HEK293 (cell line): ENCODE data around the gene JAM3.

Experiments
- CTCF ChIA-PET: fragments of 350-600 bp; formaldehyde crosslinking; extraction: SDS; loops from one replicate; lab custom pipeline; 2021; ENCODE audit warnings: antibody characterized with exemption; lab: Yijun Ruan, JAX
- POLR2A ChIA-PET: fragments of 300-600 bp; formaldehyde crosslinking; extraction: SDS; loops from one replicate; lab custom pipeline; 2020; ENCODE audit warnings: antibody characterized with exemption, inconsistent platforms; lab: Yijun Ruan, JAX
- H3K27ac ChIP-seq: fragments of 200-500 bp; sonication (Bioruptor generic); 2 replicates; pipeline ENCODE4 v1.5.1; 2014; ENCODE audit warnings: low read depth, low read length, control low read depth, inconsistent platforms; ENCODE audit errors: extremely low read depth
- H3K36me3 ChIP-seq, 2 experiments: fragments of 200-500 bp in 1 of 2; sonication (Bioruptor generic) in 1 of 2; 1 replicate in 1 of 2; 2 replicates in 1 of 2; pipeline ENCODE4 v1.5.1; 2014 to 2017; ENCODE audit warnings: inconsistent platforms in 2 of 2, low read length in 2 of 2; ENCODE audit not compliant: control insufficient read depth in 2 of 2, insufficient read depth in 1 of 2
- H3K4me1 ChIP-seq: fragments of 200-500 bp; sonication (Bioruptor generic); 2 replicates; pipeline ENCODE4 v1.5.1; 2014; ENCODE audit warnings: mild to moderate bottlenecking, low read length, inconsistent platforms; ENCODE audit not compliant: control insufficient read depth, insufficient read depth
- H3K4me3 ChIP-seq: 2 replicates; pipeline ENCODE4 v1.5.1; 2011; ENCODE audit warnings: low read depth, mild to moderate bottlenecking, control low read depth, low read length, moderate library complexity
- H3K9me3 ChIP-seq: fragments of 200-500 bp; sonication (Bioruptor generic); 2 replicates; pipeline ENCODE4 v1.5.1; 2014; ENCODE audit warnings: low read depth, low read length, inconsistent platforms; ENCODE audit not compliant: control insufficient read depth, insufficient read depth
- EGR2 ChIP-seq: fragments of 450-650 bp; formaldehyde crosslinking; IDR thresholded peaks from 2 replicates; pipeline ENCODE4 v1.5.1; 2016; ENCODE audit warnings: low read depth, missing biosample characterization, missing genetic modification characterization
- GLIS1 ChIP-seq: fragments of 450-650 bp; formaldehyde crosslinking; IDR thresholded peaks from 2 replicates; pipeline ENCODE4 v1.5.1; 2016; ENCODE audit warnings: missing biosample characterization, missing genetic modification characterization
- HOXC10 ChIP-seq: sonication (generic); formaldehyde crosslinking; IDR thresholded peaks from 2 replicates; pipeline ENCODE4 v1.8.1; 2023; ENCODE audit warnings: mild to moderate bottlenecking, missing genetic modification reagents
- IKZF3 ChIP-seq: fragments of 450-650 bp; IDR thresholded peaks from 2 replicates; pipeline ENCODE4 v1.5.0; 2018; ENCODE audit warnings: missing biosample characterization, mild to moderate bottlenecking, missing genetic modification characterization, moderate library complexity
- KLF10 ChIP-seq: fragments of 450-650 bp; IDR thresholded peaks from 2 replicates; pipeline ENCODE4 v1.5.1; 2018; ENCODE audit warnings: missing biosample characterization, mild to moderate bottlenecking, missing genetic modification characterization
- KLF16 ChIP-seq: fragments of 450-650 bp; formaldehyde crosslinking; IDR thresholded peaks from 2 replicates; pipeline ENCODE4 v1.5.1; 2017; ENCODE audit warnings: missing biosample characterization, missing genetic modification characterization
- KLF8 ChIP-seq: fragments of 450-650 bp; formaldehyde crosslinking; IDR thresholded peaks from 2 replicates; pipeline ENCODE4 v1.5.1; 2016; ENCODE audit warnings: missing biosample characterization, missing genetic modification characterization
- KLF9 ChIP-seq: fragments of 450-650 bp; formaldehyde crosslinking; IDR thresholded peaks from 2 replicates; pipeline ENCODE4 v1.5.1; 2016; ENCODE audit warnings: missing biosample characterization, missing genetic modification characterization, low read depth
- REPIN1 ChIP-seq: fragments of 450-650 bp; formaldehyde crosslinking; IDR thresholded peaks from 2 replicates; pipeline ENCODE4 v1.5.1; 2017; ENCODE audit warnings: missing biosample characterization, missing genetic modification characterization, low read depth
- ZBTB20 ChIP-seq: fragments of 450-650 bp; formaldehyde crosslinking; IDR thresholded peaks from 2 replicates; pipeline ENCODE4 v1.5.1; 2016; ENCODE audit warnings: missing biosample characterization, missing genetic modification characterization
- ZEB2 ChIP-seq: fragments of 450-650 bp; formaldehyde crosslinking; IDR thresholded peaks from 2 replicates; pipeline ENCODE4 v1.5.1; 2016; ENCODE audit warnings: missing biosample characterization, missing genetic modification characterization
- ZFHX2 ChIP-seq: fragments of 450-650 bp; formaldehyde crosslinking; conservative IDR thresholded peaks from 2 replicates; pipeline ENCODE4 v1.5.1; 2016; ENCODE audit warnings: missing biosample characterization, missing genetic modification characterization
- ZNF114 ChIP-seq: fragments of 450-650 bp; formaldehyde crosslinking; IDR thresholded peaks from 2 replicates; pipeline ENCODE4 v1.5.0; 2017; ENCODE audit warnings: missing biosample characterization, missing genetic modification characterization
- ZNF248 ChIP-seq: fragments of 450-650 bp; formaldehyde crosslinking; IDR thresholded peaks from 2 replicates; pipeline ENCODE4 v1.5.1; 2017; ENCODE audit warnings: missing biosample characterization, missing genetic modification characterization
- ZNF335 ChIP-seq: fragments of 450-650 bp; formaldehyde crosslinking; conservative IDR thresholded peaks from 2 replicates; pipeline ENCODE4 v1.5.1; 2016; ENCODE audit warnings: missing biosample characterization, missing genetic modification characterization
- ZNF341 ChIP-seq: fragments of 450-650 bp; formaldehyde crosslinking; IDR thresholded peaks from 2 replicates; pipeline ENCODE4; 2016; ENCODE audit warnings: low read depth, missing biosample characterization, missing genetic modification characterization
- ZNF416 ChIP-seq: fragments of 450-650 bp; formaldehyde crosslinking; IDR thresholded peaks from 2 replicates; pipeline ENCODE4 v1.5.1; 2016; ENCODE audit warnings: missing biosample characterization, missing genetic modification characterization
- ZNF48 ChIP-seq: fragments of 450-650 bp; formaldehyde crosslinking; IDR thresholded peaks from 2 replicates; pipeline ENCODE4 v1.5.1; 2016; ENCODE audit warnings: missing biosample characterization, missing genetic modification characterization
- ZNF600 ChIP-seq: fragments of 450-650 bp; formaldehyde crosslinking; IDR thresholded peaks from 2 replicates; pipeline ENCODE4 v1.5.1; 2016; ENCODE audit warnings: missing biosample characterization, missing genetic modification characterization
- ZNF621 ChIP-seq: fragments of 450-650 bp; formaldehyde crosslinking; IDR thresholded peaks from 2 replicates; pipeline ENCODE4 v1.5.1; 2017; ENCODE audit warnings: missing biosample characterization, missing genetic modification characterization
- ZNF692 ChIP-seq: fragments of 450-650 bp; formaldehyde crosslinking; IDR thresholded peaks from 2 replicates; pipeline ENCODE4 v1.5.1; 2016; ENCODE audit warnings: missing biosample characterization, missing genetic modification characterization
- ZSCAN16 ChIP-seq: fragments of 450-650 bp; formaldehyde crosslinking; IDR thresholded peaks from 2 replicates; pipeline ENCODE4 v1.5.1; 2016; ENCODE audit warnings: missing biosample characterization, missing genetic modification characterization
- TF ChIP-seq, protein P1 (sequence below): fragments of 450-650 bp; formaldehyde crosslinking; IDR thresholded peaks from 2 replicates; pipeline ENCODE4 v1.5.1; 2016; ENCODE audit warnings: missing biosample characterization, missing genetic modification characterization, borderline replicate concordance
- TF ChIP-seq, protein P2 (sequence below): fragments of 450-650 bp; formaldehyde crosslinking; IDR thresholded peaks from 2 replicates; pipeline ENCODE4 v1.5.1; 2017; ENCODE audit warnings: missing biosample characterization, missing genetic modification characterization
- TF ChIP-seq, protein P3 (sequence below): fragments of 450-650 bp; formaldehyde crosslinking; conservative IDR thresholded peaks from 2 replicates; pipeline ENCODE4 v1.5.1; 2016; ENCODE audit warnings: low read depth, missing biosample characterization, missing genetic modification characterization
- TF ChIP-seq, protein P4 (sequence below): fragments of 450-650 bp; formaldehyde crosslinking; IDR thresholded peaks from 2 replicates; pipeline ENCODE4 v1.5.1; 2016; ENCODE audit warnings: missing biosample characterization, missing genetic modification characterization

Gene JAM3

GRCh38 chr11:134037046-134037908 lies 31.6 kb upstream of the JAM3 start:
- H3K4me3 ChIP-seq: peak overlapping the region; percentile 47
- no peaks in the 10 kb centered on the region for H3K4me1 ChIP-seq
- POLR2A ChIA-PET: interaction anchor here (0.6 to 1.5 kb wide), 5 partner anchors 11 to 109 kb away, joined by 3 to 6 read pairs (median 4); no protein-coding TSS in a partner anchor
- CTCF ChIA-PET: interaction anchor here (0.6 to 1.2 kb wide), 5 partner anchors 11 to 109 kb away, joined by 5 to 10 read pairs (median 5); no protein-coding TSS in a partner anchor
- H3K36me3 ChIP-seq: no peaks in the 10 kb centered on the region
- no peaks in the 10 kb centered on the region for H3K9me3 ChIP-seq
- H3K27ac ChIP-seq: peak overlapping the region; percentile 60; the same call in 1 of the 2 replicates
- TF ChIP-seq ZNF341: peak; percentile 92
- TF ChIP-seq IKZF3 (tag by site-specific recombination): peak; percentile 59; the same call in 1 of the 2 replicates
- peak; percentile 81 for TF ChIP-seq ZNF600 (tag by site-specific recombination)
- no peak for TF ChIP-seq ZNF416 (tag by site-specific recombination)
- TF ChIP-seq ZNF48 (tag by site-specific recombination): no peak
- no peak for TF ChIP-seq REPIN1 (tag by site-specific recombination)
- TF ChIP-seq, protein P1, sequence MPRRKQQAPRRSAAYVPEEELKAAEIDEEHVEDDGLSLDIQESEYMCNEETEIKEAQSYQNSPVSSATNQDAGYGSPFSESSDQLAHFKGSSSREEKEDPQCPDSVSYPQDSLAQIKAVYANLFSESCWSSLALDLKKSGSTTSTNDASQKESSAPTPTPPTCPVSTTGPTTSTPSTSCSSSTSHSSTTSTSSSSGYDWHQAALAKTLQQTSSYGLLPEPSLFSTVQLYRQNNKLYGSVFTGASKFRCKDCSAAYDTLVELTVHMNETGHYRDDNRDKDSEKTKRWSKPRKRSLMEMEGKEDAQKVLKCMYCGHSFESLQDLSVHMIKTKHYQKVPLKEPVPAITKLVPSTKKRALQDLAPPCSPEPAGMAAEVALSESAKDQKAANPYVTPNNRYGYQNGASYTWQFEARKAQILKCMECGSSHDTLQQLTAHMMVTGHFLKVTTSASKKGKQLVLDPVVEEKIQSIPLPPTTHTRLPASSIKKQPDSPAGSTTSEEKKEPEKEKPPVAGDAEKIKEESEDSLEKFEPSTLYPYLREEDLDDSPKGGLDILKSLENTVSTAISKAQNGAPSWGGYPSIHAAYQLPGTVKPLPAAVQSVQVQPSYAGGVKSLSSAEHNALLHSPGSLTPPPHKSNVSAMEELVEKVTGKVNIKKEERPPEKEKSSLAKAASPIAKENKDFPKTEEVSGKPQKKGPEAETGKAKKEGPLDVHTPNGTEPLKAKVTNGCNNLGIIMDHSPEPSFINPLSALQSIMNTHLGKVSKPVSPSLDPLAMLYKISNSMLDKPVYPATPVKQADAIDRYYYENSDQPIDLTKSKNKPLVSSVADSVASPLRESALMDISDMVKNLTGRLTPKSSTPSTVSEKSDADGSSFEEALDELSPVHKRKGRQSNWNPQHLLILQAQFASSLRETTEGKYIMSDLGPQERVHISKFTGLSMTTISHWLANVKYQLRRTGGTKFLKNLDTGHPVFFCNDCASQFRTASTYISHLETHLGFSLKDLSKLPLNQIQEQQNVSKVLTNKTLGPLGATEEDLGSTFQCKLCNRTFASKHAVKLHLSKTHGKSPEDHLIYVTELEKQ (tag by site-specific recombination): no peak
- peak; percentile 83 for TF ChIP-seq KLF10 (tag by site-specific recombination)
- TF ChIP-seq ZEB2 (tag by site-specific recombination): 0 out of 2 replicates have a peak, but pooled peaks have one; percentile 23
- TF ChIP-seq EGR2 (tag by site-specific recombination): peak; percentile 78
- no peak for TF ChIP-seq ZSCAN16 (tag by site-specific recombination)
- TF ChIP-seq, protein P2, sequence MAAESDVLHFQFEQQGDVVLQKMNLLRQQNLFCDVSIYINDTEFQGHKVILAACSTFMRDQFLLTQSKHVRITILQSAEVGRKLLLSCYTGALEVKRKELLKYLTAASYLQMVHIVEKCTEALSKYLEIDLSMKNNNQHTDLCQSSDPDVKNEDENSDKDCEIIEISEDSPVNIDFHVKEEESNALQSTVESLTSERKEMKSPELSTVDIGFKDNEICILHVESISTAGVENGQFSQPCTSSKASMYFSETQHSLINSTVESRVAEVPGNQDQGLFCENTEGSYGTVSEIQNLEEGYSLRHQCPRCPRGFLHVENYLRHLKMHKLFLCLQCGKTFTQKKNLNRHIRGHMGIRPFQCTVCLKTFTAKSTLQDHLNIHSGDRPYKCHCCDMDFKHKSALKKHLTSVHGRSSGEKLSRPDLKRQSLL (tag by site-specific recombination): peak; percentile 90
- no peak for TF ChIP-seq ZNF621 (tag by site-specific recombination)
- TF ChIP-seq ZNF335 (tag by site-specific recombination): peak; percentile 53
- TF ChIP-seq ZNF248 (tag by site-specific recombination): no peak
- TF ChIP-seq HOXC10: no peak
- peak; percentile 59 for TF ChIP-seq GLIS1 (tag by site-specific recombination)
- no peak for TF ChIP-seq ZNF114 (tag by site-specific recombination)
- TF ChIP-seq, protein P3, sequence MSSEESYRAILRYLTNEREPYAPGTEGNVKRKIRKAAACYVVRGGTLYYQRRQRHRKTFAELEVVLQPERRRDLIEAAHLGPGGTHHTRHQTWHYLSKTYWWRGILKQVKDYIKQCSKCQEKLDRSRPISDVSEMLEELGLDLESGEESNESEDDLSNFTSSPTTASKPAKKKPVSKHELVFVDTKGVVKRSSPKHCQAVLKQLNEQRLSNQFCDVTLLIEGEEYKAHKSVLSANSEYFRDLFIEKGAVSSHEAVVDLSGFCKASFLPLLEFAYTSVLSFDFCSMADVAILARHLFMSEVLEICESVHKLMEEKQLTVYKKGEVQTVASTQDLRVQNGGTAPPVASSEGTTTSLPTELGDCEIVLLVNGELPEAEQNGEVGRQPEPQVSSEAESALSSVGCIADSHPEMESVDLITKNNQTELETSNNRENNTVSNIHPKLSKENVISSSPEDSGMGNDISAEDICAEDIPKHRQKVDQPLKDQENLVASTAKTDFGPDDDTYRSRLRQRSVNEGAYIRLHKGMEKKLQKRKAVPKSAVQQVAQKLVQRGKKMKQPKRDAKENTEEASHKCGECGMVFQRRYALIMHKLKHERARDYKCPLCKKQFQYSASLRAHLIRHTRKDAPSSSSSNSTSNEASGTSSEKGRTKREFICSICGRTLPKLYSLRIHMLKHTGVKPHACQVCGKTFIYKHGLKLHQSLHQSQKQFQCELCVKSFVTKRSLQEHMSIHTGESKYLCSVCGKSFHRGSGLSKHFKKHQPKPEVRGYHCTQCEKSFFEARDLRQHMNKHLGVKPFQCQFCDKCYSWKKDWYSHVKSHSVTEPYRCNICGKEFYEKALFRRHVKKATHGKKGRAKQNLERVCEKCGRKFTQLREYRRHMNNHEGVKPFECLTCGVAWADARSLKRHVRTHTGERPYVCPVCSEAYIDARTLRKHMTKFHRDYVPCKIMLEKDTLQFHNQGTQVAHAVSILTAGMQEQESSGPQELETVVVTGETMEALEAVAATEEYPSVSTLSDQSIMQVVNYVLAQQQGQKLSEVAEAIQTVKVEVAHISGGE (tag by site-specific recombination): peak; percentile 48
- TF ChIP-seq KLF8 (tag by site-specific recombination): 0 out of 2 replicates have a peak, but pooled peaks have one; percentile 75
- TF ChIP-seq ZBTB20: peak; percentile 75; the same call in 1 of the 2 replicates
- peak; percentile 69; the same call in 1 of the 2 replicates for TF ChIP-seq KLF16 (tag by site-specific recombination)
- TF ChIP-seq ZFHX2 (tag by site-specific recombination): peak; percentile 93
- peak; percentile 44 for TF ChIP-seq ZNF692 (tag by site-specific recombination)
- TF ChIP-seq, protein P4, sequence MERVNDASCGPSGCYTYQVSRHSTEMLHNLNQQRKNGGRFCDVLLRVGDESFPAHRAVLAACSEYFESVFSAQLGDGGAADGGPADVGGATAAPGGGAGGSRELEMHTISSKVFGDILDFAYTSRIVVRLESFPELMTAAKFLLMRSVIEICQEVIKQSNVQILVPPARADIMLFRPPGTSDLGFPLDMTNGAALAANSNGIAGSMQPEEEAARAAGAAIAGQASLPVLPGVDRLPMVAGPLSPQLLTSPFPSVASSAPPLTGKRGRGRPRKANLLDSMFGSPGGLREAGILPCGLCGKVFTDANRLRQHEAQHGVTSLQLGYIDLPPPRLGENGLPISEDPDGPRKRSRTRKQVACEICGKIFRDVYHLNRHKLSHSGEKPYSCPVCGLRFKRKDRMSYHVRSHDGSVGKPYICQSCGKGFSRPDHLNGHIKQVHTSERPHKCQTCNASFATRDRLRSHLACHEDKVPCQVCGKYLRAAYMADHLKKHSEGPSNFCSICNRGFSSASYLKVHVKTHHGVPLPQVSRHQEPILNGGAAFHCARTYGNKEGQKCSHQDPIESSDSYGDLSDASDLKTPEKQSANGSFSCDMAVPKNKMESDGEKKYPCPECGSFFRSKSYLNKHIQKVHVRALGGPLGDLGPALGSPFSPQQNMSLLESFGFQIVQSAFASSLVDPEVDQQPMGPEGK: peak; percentile 52; the same call in 1 of the 2 replicates
- peak; percentile 80; the same call in 1 of the 2 replicates for TF ChIP-seq KLF9
